Smooth muscle cell (in vitro differentiated cells): ENCODE results near the gene NECTIN1. TPM values are rescaled to one million over a fixed set of nuclear protein-coding genes. Genes with fewer than 3 reads are reported as not detected.
A peak's percentile ranks its signal among the peaks of the same experiment; 100 is the strongest.

ENCODE experiments used
- DNase-seq: peaks from one replicate; lab custom pipeline; 2025; ENCODE audit not compliant: unreplicated experiment; lab: John Stamatoyannopoulos, UW
- H2AFZ ChIP-seq: fragments of 200-600 bp; sonication (generic); 2 replicates; pipeline ENCODE4 v1.6.0; 2016; ENCODE audit warnings: antibody characterized with exemption, low read depth, mild to moderate bottlenecking
- H3F3A ChIP-seq: fragments of 200-600 bp; sonication (generic); 2 replicates; pipeline ENCODE4 v1.6.0; 2017; ENCODE audit warnings: antibody characterized with exemption, low read depth
- H3K27ac ChIP-seq: fragments of 200-600 bp; sonication (generic); 2 replicates; pipeline ENCODE4 v1.5.1; 2016; ENCODE audit warnings: low read depth, mild to moderate bottlenecking
- H3K27me3 ChIP-seq: fragments of 200-600 bp; sonication (generic); 2 replicates; pipeline ENCODE4 v1.6.1; 2016; ENCODE audit warnings: low read depth, mild to moderate bottlenecking
- H3K36me3 ChIP-seq: fragments of 200-600 bp; sonication (generic); 2 replicates; pipeline ENCODE4 v1.5.1; 2016; ENCODE audit warnings: low read depth
- H3K4me1 ChIP-seq: fragments of 200-600 bp; sonication (generic); 2 replicates; pipeline ENCODE4 v1.5.1; 2016; ENCODE audit warnings: low read depth
- H3K4me2 ChIP-seq: fragments of 200-600 bp; sonication (generic); 2 replicates; pipeline ENCODE4 v1.6.0; 2016; ENCODE audit warnings: mild to moderate bottlenecking
- H3K4me3 ChIP-seq: fragments of 200-600 bp; sonication (generic); 2 replicates; pipeline ENCODE4 v1.5.1; 2016; ENCODE audit warnings: mild to moderate bottlenecking
- H3K79me2 ChIP-seq: fragments of 200-600 bp; sonication (generic); 2 replicates; pipeline ENCODE4 v1.6.0; 2016; ENCODE audit warnings: low read depth, mild to moderate bottlenecking
- H3K9ac ChIP-seq: fragments of 200-600 bp; sonication (generic); 2 replicates; pipeline ENCODE4 v1.6.0; 2016; ENCODE audit warnings: low read depth
- H3K9me3 ChIP-seq: fragments of 200-600 bp; sonication (generic); replicated peaks from 2 replicates; pipeline ENCODE4 v1.5.1; 2016; ENCODE audit warnings: low read depth
- H4K20me1 ChIP-seq: fragments of 200-600 bp; sonication (generic); 2 replicates; pipeline ENCODE4 v1.6.0; 2016; ENCODE audit warnings: low read depth
- CTCF ChIP-seq: fragments of 200-600 bp; sonication (generic); IDR thresholded peaks from 2 replicates; pipeline ENCODE4 v1.5.1; 2017; ENCODE audit warnings: borderline replicate concordance, mild to moderate bottlenecking, antibody characterized with exemption; ENCODE audit not compliant: insufficient read depth, poor library complexity, severe bottlenecking
- WGBS: methylation state at CpG from one replicate; pipeline ENCODE4 v1.1.7; 2016; ENCODE audit warnings: low lambda C conversion rate; 5-methylcytosine and 5-hydroxymethylcytosine counted together
- polyA plus RNA-seq: library from polyadenylated mRNA; unstranded; fragments of >200 nt; fragmentation: Nextera tagmentation; extraction: Ambion mirVana; gene quantifications from 2 replicates; pipeline ENCODE4 v1.2.1, GENCODE V29; 2016
- total RNA-seq: library from RNA; depleted of rRNA; stranded (reverse); fragments of >200 nt; gene quantifications from 2 replicates; pipeline ENCODE4 v1.2.3, GENCODE V29; 2014

NECTIN1 gene
- total and polyA plus RNA-seq, 2 experiments from 2014 or later = 4.9 to 10.1 TPM

DNA sequence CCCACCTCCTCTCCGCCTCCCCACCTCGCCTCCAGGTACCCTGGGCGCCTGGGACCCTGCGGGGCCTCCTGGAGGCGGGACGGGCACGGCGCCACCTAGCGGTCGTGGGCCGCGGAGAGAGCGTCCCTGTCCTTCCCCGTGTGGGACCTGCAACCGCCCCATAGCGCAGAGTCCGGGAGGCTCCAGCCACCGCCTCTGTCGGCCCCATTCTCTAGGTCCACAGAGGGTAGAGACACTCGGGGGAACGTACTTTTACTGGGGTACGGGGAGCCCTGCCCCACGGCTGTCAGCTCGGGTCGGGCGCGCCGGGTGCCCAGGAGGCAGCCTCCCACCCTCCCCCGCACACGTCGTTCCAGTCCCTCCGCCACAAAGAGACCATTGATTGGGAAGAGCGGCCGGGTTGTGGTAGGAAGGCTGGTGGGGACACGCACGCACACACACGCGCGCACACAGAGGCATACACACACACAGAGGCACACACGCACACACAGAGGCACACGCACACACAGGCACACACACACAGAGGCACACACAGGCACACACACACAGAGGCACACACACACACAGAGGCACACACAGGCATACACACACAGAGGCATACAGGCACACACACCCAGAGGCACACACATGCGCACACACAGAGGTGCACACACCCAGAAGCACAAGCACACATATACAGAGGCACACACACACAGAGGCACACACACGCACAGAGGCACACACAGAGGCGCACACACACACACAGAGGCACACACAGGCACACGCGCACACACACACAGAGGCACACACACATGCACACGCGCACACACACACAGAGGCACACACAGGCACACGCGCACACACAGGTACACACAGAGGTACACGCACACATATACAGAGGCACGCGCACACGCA lies 12.6 kb upstream of the NECTIN1 start:
- peak; percentile 22 for DNase-seq
- H3K9me3 ChIP-seq = no peaks in the 10 kb centered on the region
- no peak overlapping the region for H3K9ac ChIP-seq
- H3K79me2 ChIP-seq = no peaks in the 10 kb centered on the region
- H3K36me3 ChIP-seq = no peaks in the 10 kb centered on the region
- no peaks in the 10 kb centered on the region for H4K20me1 ChIP-seq
- H3K4me1 ChIP-seq = peaks cover 11% of the 10 kb centered on the region
- whole genome bisulfite sequencing = 21% methylated on average over 41 of the region's 54 CpGs
- H3F3A ChIP-seq = peaks cover 4% of the 10 kb centered on the region
- TF ChIP-seq CTCF = peak; percentile 82
- H3K4me2 ChIP-seq = peak overlapping the region; percentile 88
- H3K27me3 ChIP-seq = no peaks in the 10 kb centered on the region
- no peak overlapping the region for H3K27ac ChIP-seq
- peak overlapping the region; percentile 30 for H2AFZ ChIP-seq
- H3K4me3 ChIP-seq = peak overlapping the region; percentile 50

DNA sequence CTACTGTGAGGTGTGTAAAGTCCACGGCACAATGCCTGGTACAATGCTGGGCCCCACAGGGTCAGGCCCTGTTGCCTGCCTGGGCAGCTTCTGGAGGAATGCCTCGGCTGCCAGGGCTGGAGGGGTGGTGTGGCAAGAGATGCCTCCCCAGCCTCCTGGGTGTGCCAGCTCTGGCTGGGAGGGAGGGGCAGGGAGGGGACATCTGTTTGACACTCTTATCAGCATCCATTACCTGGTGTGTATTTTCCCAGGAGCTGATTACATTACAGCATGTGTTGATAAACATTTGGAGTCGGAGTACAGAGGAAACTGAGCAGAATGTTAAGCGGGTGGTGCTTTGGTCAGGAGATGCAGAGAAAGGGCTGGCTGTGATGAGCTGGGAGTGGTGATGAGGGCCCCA lies 11.0 kb upstream of the NECTIN1 start:
- no peaks in the 10 kb centered on the region for H3K27me3 ChIP-seq
- no peak for DNase-seq

GRCh38 chr11:119739021-119739703 lies 10.2 kb upstream of the NECTIN1 start:
- H3K9me3 ChIP-seq = no peaks in the 10 kb centered on the region
- no peak overlapping the region for H3K9ac ChIP-seq
- H3K4me3 ChIP-seq = no peak overlapping the region
- H3K4me2 ChIP-seq = peak overlapping the region; percentile 27
- peaks cover 11% of the 10 kb centered on the region for H3K4me1 ChIP-seq
- 23% methylated on average over 8 of the region's 8 CpGs for WGBS
- H3F3A ChIP-seq = peaks cover 4% of the 10 kb centered on the region
- DNase-seq = no peak
- no peaks in the 10 kb centered on the region for H3K79me2 ChIP-seq
- H3K36me3 ChIP-seq = no peaks in the 10 kb centered on the region
- H3K27ac ChIP-seq = peak overlapping the region; percentile 32
- H2AFZ ChIP-seq = no peak overlapping the region
- no peak for TF ChIP-seq CTCF
- no peaks in the 10 kb centered on the region for H3K27me3 ChIP-seq
- no peaks in the 10 kb centered on the region for H4K20me1 ChIP-seq

More for the DNA sequence above, 11.0 kb upstream of the NECTIN1 start:
- Histone ChIP-seq H3K79me2 (no peaks in the 10 kb centered on the region), H3K4me2 (no peak overlapping the region), H3F3A (peaks cover 4% of the 10 kb centered on the region), H3K4me1 (peaks cover 11% of the 10 kb centered on the region), H3K9me3 (no peaks in the 10 kb centered on the region), H3K27ac (no peak overlapping the region), H2AFZ (no peak overlapping the region), H3K9ac (no peak overlapping the region), H3K4me3 (no peak overlapping the region), H4K20me1 (no peaks in the 10 kb centered on the region), H3K36me3 (no peaks in the 10 kb centered on the region)
- 83% methylated on average over 4 of the region's 4 CpGs for WGBS
- no peak for TF ChIP-seq CTCF
